T-helper 2 cell (primary cell): ENCODE data around the gene IFNAR1.
"Not testable (repeated sequence)": the region's sequence is repeated elsewhere in the genome, so short reads cannot be mapped to it uniquely, and the experiment has no call there.

ENCODE experiments used
- DNase-seq, 5 experiments: peaks; one replicate each; pipeline versions ENCODE4 v3.0.0 to v3.0.0-alpha.2; 2012 to 2022

IFNAR1 gene

DNA sequence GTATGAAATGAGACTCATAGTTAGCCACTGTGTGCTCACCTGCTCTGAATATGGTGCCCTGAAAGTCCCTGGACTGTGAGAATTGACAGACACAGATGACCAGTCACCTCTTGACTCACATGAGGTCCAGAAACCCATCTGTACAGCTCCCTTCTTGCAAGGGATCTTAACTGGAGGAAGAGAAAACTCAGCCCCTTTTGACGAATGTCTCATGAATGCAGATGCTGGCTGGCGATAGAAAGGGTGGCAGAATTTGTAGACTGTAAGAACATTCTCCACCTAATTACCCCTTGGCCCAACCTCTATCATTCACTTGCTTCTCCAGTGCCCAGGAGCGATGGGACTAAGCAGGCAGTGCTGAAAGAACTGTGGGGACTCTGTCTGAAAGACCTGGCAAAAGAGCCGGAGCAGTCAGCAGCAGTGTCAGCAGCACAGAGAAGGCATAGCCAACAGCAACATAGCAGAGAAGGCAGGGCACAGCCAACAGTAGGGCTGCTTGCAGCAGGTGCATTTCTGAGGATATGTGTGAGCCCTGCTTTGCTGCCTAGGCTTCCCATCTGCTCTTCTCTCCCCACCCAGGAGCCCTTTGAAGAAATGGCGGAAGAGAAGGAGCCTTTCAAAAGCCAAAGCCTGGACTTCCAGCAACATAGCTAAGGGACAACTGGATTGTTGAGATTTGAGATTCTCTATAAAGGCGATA, 52.6 kb downstream of the IFNAR1 start:
- no peak for DNase-seq

DNA sequence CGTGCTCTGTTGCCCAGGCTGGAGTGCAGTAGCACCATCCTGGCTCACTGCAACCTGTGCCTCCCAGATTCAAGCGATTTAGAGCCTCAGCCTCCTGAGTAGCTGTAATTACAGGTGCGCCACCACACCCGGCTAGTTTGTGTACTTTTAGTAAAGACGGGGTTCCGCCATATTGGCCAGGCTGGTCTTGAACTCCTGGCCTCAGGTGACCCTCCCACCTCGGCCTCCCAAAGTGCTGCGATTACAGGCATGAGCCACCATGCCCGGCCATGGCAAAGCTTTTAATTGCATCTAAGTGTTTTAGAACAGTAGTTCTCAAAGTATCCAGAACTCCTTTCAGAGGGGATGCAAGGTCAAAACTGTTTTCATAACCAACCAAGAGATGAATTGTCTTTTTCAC, 53.3 kb downstream of the IFNAR1 start:
- no peak for DNase-seq

DNA sequence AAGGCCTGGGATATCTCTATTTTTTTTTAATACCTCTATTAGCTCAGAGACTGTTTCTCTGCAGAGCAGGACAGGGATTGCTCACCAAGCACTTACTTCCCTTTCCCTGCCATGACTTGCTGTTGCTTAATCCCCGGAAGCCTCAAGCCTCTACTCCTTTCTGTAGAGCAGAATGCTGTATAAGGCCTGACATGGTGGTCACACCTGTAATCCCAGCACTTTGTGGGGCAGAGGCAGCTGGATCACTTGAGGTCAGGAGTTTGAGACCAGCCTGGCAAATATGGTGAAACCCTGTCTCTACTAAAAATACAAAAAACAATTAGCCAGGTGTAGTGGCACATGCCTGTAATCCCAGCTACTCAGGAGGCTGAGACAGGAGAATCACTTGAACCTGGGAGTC, 55.2 kb downstream of the IFNAR1 start:
- not testable (repeated sequence) for DNase-seq

DNA sequence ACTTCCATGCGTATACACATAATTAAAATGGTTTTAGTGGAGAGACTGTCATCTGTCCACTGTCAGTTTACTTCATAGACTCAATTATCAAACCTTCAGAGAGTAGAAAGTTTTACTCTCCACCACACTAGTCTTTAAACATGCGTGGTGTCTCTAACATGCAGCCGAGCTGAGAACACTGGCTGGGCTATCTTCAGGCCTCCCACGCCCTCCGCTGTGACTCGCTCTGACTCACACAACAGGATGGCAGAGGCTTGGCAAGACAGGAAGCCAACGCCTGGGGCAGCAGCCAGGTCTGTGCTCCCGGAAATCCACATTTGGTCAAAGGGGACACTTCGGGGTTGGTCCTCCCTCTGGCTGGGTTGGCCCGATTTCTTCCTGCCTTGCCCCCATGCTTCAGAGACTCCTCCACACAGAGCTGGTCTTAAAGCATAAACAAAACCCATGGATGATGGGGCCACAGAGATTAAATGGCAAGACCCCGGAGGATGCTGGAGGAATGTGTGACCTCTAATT, 55.8 kb downstream of the IFNAR1 start:
- DNase-seq, result peak; percentile 45 to 91 (median 67)

- DNase-seq, result not testable (repeated sequence)
Observed at GRCh38 chr21:33381381-33381780, 56.6 kb downstream of the IFNAR1 start.

DNA sequence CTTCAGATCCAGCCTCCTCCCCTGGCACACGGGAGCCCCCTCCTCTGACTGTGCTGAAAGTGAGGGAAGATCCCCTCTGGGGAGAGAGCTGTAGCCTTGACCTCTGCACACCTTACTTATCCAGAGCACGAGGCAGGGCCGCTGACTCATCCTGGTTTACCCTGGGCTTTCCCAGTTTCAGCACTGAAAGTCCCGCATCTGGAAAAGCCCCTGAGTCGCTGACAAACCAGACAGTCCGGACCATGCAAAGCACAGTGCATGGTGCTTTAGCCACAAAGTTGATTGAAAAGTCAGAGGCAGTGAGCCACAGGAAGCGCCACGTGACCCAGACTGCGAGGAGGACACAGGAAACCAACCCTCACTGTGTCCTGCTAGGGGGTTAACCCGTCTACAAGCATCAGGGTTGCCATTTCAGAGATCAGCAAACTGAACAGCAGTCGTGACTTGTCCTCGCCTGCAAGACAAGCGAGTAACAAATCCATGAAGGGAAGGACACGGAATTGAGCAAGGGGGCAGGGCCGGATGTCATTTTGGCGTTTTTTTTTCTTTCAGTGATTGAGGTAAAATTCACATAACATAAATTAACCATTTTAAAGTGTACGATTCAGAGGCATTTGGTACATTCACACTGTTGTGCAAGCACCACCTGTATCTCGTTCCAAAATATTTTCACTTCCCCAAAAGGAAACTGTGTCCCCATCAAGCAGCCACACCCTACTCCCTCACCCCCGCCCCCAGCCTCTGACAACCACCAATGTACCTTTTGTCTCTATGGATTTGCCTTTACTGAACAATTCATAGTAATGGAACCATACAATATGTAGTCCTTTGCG, 58.5 kb downstream of the IFNAR1 start:
- DNase-seq, result peak; percentile 27 to 81 (median 64)

DNA sequence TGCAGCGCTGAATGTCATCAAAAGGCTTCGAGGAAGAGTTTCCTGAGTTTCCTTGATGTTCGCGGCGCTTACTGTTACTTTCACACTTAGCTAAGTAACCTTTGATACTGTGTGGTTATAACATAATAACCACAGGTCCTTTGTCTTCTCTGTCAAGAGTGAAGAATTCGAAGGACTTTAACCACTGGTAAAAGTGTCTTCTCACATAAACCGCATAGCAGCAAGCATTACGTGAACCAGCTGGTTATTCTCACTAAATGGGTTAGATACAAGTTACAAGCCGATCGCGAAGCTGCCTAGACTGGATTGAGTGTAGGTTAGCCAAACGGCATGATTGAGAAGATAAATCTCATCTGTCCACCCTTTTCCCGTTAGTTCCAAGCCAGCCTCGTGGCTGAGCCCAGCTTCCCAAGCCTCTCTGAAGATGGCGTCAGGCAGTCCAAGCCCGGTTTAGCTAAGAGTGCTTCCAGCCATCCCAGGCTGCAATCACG, 60.1 kb downstream of the IFNAR1 start:
- peak in 2 of 5 experiments; percentile 84 to 86 for DNase-seq

DNA sequence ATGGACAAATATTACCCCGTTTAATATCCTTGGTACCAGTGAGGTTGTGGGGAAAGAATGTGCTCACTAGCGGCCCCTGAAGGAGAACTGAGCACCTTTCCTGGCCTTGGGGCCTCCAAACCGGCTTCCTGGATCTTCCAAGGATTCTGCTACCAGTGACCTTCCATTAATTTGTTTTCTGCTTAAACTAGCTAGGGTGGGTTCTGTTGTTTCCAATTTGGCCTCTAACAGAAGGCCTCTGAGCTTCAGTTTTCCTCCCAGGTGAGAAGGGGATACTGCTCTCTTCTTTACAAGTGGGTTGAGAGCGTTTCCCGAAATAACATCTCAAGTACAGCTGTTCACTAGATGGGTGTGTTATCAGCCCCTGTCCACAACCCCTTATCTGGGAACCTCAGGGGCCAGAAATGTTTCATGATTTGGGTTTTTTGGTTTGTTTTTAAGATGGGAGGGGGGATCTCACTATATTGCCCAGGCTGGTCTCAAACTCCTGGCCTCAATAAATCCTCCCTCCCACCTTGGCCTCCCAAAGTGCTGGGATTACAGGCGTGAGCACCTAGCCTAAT, 61.5 kb downstream of the IFNAR1 start:
- DNase-seq, result no peak

GRCh38 chr21:33387294-33387693, 62.5 kb downstream of the IFNAR1 start:
- no peak for DNase-seq

DNA sequence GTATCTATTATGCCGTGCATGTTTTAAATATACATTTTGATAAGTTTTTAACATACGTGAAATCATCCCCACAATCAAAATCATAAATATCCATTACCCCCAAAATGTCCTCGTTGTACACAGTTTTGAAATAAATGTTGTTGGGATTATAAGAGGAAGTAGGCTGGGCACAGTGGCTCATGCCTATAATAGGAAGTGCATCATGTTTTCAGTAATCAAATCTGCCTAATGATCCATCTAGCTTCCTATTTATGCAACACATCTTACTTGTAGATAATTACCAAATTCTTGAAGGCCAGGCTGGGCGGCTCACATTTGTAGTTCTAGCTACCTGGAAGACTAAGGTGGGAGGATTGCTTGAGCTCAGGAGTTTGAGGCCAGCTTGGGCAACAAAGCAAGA, 63.4 kb downstream of the IFNAR1 start:
- no peak for DNase-seq

DNA sequence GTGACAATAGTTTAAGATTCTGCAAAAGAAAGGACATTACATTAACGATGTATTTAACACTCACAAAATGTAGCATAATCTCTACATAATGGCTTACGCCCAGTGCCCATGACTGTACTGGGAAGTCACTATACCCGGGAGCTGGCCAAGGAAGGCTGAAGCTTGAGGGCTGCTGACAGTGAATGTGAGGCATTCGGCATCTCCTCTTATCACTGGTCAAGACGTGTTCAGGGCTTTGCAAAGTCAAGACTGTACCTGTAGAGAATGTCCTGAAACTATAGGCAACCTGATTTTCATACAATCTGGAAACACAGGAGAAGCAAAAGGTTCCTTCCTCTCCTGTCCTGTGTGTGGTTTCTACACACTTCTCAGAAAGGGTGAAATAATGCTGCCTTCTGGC, 65.7 kb downstream of the IFNAR1 start:
- DNase-seq, result no peak

DNA sequence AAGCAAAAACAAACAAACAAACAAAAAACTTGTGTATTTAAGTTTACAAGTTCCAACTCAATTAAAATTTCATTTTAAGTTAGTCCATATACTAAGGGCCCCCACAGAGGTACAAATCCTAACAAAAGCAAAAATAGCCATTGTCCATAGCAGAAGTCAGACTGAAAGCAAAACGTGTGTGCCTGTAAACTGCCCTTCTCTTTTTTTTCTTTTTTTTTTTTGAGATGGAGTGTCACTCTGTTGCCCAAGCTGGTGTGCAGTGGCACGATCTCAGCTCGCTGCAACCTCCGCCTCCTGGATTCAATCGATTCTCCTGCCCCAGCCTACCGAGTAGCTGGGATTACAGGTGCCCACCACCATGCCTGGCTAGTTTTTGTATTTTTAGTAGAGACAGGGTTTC, 66.9 kb downstream of the IFNAR1 start:
- DNase-seq, result no peak

DNA sequence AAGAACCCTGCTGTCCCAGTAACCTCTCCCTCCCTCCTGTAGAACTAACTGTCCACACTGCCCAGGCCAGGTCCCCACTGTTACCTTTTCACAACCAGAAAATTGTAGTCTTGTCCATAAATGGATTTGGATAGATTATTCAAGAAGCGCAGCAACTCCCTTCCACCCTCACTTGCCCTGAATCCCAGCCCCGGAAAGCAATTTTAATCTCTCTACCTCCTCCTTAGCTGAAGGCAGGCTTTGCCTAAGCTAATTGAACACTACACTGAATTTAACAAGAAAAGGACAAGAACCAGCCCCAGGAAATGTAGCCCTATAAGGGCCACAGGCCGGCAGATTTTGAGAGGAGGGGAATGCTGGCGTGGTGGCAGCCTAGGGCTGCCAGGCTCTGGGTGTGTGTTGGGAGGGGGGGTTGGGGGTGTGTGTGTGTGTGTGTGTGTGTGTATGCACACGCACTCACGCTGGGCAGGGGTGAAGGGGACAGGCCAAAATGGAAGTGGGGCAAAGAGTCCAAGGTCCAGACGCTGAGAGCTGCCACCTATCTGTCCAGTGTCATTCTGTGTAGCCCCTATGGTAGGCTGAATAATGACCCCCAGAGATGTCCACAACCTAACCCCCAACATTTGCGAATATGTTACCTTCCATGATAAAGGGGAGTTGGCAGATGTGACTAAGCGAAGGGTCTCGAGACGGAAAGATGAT, 67.7 kb downstream of the IFNAR1 start:
- no peak for DNase-seq

- no peak for DNase-seq
Observed at GRCh38 chr21:33393348-33393747, 68.6 kb downstream of the IFNAR1 start.

GRCh38 chr21:33394260-33394659, 69.5 kb downstream of the IFNAR1 start:
- no peak for DNase-seq

- no peak for DNase-seq
Observed at GRCh38 chr21:33395891-33396331, 71.1 kb downstream of the IFNAR1 start.

GRCh38 chr21:33396436-33396835, 71.7 kb downstream of the IFNAR1 start:
- no peak for DNase-seq

DNA sequence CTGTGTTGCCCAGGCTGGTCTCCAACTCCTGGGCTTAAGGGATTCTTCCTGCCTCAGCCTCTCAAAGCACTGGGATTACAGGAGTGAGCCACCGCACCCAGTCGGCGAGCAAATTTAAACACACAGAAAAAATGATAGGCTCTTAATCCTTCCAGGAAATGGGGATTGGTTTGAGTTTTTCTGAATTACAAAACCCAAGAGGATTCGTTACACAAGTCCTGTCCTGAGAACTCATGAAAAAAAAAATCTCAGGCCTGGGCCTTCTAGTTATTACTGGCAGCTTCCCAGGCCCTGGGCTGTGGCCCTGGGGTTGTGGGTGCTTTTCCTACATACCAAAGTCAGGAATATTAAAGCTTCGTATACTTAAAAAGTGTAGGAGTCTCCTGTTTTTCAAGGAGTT, 72.2 kb downstream of the IFNAR1 start:
- DNase-seq, result no peak

DNA sequence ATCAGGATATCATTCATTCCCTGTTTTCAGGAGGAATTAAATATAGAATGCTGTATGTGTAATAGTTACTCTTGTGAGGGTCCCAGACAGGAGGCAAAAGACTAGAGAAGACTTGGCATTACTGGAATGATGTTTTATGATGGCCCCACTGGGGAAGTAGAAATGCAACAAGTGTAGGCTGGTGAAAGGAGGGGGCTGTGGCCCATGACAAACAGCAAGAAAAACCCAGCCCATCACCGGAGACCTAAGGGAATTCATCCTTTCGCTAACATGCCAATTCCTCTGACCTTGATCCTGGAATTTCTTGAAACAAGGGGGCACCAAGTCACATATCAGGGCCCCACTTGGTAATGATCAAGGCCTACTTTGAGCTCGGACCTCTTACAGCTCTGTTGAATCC, 72.9 kb downstream of the IFNAR1 start:
- no peak for DNase-seq

- no peak for DNase-seq
Observed at GRCh38 chr21:33398361-33398760, 73.6 kb downstream of the IFNAR1 start.

DNA sequence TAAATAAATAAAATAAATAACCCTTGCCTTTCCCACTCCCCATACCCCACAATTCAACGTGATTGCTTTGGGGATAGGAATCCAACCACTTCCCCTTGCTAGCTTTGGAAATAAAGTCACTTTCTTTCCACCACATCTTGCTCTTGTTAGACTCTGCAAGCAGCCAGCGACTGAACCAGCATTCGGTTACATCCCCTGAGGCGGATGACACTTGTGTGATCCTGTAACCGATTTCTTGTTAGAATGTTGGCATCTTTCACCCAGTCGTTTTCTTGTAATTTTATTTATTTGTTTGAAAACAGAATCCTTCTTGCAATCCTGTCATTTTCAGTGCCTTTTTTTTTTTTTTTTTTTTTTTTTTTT, 76.8 kb downstream of the IFNAR1 start:
- no peak for DNase-seq
